Lower leg skin (tissue), 3 donors: ENCODE data around the gene SCN1B.

Experiments used
- CTCF ChIP-seq, 3 donors: fragments of 450-650 bp; IDR thresholded peaks; one replicate each; pipeline ENCODE4 v1.5.1; 2016; ENCODE audit warnings: antibody characterized with exemption in 3 of 3, mild to moderate bottlenecking in 3 of 3, moderate library complexity in 2 of 3
- POLR2A ChIP-seq, 2 donors: fragments of 450-650 bp; IDR thresholded peaks; one replicate each; pipeline ENCODE4 v1.6.1; 2016 to 2017; ENCODE audit warnings: antibody characterized with exemption in 2 of 2, mild to moderate bottlenecking in 1 of 2, moderate library complexity in 1 of 2

DNA sequence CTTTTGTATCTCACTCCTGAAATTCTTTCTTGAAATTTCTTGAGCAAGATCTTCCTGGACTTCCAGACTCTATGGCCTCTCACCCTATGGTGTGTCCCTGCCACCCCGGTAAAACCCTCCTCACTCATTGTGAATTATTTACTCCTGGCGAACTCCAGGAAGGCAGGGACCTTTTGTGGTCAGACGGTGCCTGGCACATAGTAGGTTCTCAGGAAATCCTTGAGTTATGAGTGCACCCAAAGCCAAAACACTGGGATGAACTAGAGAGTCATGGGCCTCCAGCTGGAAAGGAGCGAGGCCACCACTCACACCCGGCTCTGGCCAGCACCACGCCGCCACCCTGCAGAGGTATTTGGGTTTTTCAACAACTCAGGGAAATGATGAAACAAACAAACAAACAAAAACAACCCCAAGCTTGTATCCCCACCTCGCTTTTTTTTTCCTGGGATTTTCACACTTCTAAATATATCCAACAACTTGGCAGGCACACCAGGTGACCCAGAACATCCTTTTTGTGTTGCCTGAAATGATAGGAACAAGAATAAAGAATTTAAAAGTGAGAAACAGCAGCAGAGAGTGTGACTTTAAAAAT, 22.4 kb downstream of the SCN1B start:
- TF ChIP-seq CTCF (IDR thresholded peaks at IDR 0.05) (no peak), POLR2A (IDR thresholded peaks at IDR 0.05) (no peak)
